C4-2B (cell line): Measurements from ENCODE around the gene HK1.

ENCODE experiments used
- ZFX ChIP-seq: fragments of 450-650 bp; IDR thresholded peaks from 2 replicates; pipeline ENCODE4 v1.6.1; 2017
- TF ChIP-seq, protein P1 (sequence below): fragments of 450-650 bp; conservative IDR thresholded peaks from 2 replicates; pipeline ENCODE4 v1.5.1; 2017; ENCODE audit warnings: mild to moderate bottlenecking

DNA sequence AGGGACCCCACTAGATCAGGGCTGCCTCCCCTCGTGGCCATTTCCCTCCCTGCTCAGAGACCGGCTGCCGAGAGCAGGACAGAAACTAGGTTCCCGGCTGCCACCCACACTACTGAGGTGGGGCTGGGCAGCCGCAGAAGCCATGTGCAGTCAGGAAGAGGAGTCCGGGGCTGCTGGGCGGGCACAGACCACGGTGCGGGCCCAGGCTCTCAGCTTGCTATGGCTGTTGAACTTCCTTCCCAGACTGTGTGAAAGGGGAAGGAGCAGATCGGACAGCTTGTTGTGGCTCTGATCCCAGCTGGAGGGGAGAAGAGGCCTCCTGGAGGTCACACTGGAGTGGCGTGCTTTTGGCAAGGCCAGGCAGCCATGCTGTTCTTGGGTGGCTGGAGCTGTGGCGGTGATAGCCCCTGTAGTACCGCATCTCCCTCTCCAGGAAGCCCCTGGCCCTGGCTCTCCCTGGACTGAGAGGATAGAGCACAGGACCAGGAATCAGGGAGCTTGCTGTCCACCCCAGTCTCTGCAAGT lies 56.8 kb downstream of the HK1 start:
- TF ChIP-seq, protein P1, sequence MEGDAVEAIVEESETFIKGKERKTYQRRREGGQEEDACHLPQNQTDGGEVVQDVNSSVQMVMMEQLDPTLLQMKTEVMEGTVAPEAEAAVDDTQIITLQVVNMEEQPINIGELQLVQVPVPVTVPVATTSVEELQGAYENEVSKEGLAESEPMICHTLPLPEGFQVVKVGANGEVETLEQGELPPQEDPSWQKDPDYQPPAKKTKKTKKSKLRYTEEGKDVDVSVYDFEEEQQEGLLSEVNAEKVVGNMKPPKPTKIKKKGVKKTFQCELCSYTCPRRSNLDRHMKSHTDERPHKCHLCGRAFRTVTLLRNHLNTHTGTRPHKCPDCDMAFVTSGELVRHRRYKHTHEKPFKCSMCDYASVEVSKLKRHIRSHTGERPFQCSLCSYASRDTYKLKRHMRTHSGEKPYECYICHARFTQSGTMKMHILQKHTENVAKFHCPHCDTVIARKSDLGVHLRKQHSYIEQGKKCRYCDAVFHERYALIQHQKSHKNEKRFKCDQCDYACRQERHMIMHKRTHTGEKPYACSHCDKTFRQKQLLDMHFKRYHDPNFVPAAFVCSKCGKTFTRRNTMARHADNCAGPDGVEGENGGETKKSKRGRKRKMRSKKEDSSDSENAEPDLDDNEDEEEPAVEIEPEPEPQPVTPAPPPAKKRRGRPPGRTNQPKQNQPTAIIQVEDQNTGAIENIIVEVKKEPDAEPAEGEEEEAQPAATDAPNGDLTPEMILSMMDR = no peak
- no peak for TF ChIP-seq ZFX
